A549 (cell line): Measurements from ENCODE around the gene CD82.

Source experiments
- EP300 ChIP-seq, 2 experiments: fragments of >200 bp; sonication (Bioruptor Twin); formaldehyde crosslinking; IDR thresholded peaks; 2 replicates in 1 of 2; 3 replicates in 1 of 2; pipeline ENCODE4 v1.6.1; 2016 to 2017
- MAX ChIP-seq: IDR thresholded peaks from 2 replicates; pipeline ENCODE4 v1.6.1; 2012
- MYC ChIP-seq: IDR thresholded peaks from 2 replicates; pipeline ENCODE4 v1.6.1; 2012; ENCODE audit warnings: mild to moderate bottlenecking, inconsistent platforms, low read length, improper control_type of control experiment, borderline replicate concordance
- POLR2A ChIP-seq: IDR thresholded peaks from 2 replicates; pipeline ENCODE4 v1.6.1; 2012; ENCODE audit warnings: mild to moderate bottlenecking, low read length
- POLR2AphosphoS2 ChIP-seq: conservative IDR thresholded peaks from 2 replicates; pipeline ENCODE4 v1.6.1; 2012; ENCODE audit warnings: low read length, improper control_type of control experiment, inconsistent platforms
- SREBF2 ChIP-seq: fragments of 450-650 bp; IDR thresholded peaks from 2 replicates; pipeline ENCODE4 v1.6.1; 2014; ENCODE audit warnings: mild to moderate bottlenecking, moderate library complexity

GRCh38 chr11:44581246-44581645, 15.8 kb downstream of the CD82 start:
- TF ChIP-seq MYC (no peak), EP300 (IDR thresholded peaks at IDR 0.05) (no peak), MAX (no peak), POLR2A (no peak), SREBF2 (no peak), POLR2AphosphoS2 (no peak)
